ENCODE measurements around the gene CDH13.

- no peak for TF ChIP-seq ZZZ3 (IDR thresholded peaks at IDR 0.05; ENCODE audit: control insufficient read depth, insufficient read length, low read depth)
- TF ChIP-seq HDGF (IDR thresholded peaks at IDR 0.05): no peak
- TF ChIP-seq HCFC1 (IDR thresholded peaks at IDR 0.05; ENCODE audit: low read length): no peak
- no peak for TF ChIP-seq CEBPB (IDR thresholded peaks at IDR 0.05; ENCODE audit: borderline replicate concordance in 1 of 2, low read depth in 2 of 2, low read length in 2 of 2)
- no peak for TF ChIP-seq JUND (IDR thresholded peaks at IDR 0.05; ENCODE audit: low read depth, low read length)
- TF ChIP-seq, protein P1, sequence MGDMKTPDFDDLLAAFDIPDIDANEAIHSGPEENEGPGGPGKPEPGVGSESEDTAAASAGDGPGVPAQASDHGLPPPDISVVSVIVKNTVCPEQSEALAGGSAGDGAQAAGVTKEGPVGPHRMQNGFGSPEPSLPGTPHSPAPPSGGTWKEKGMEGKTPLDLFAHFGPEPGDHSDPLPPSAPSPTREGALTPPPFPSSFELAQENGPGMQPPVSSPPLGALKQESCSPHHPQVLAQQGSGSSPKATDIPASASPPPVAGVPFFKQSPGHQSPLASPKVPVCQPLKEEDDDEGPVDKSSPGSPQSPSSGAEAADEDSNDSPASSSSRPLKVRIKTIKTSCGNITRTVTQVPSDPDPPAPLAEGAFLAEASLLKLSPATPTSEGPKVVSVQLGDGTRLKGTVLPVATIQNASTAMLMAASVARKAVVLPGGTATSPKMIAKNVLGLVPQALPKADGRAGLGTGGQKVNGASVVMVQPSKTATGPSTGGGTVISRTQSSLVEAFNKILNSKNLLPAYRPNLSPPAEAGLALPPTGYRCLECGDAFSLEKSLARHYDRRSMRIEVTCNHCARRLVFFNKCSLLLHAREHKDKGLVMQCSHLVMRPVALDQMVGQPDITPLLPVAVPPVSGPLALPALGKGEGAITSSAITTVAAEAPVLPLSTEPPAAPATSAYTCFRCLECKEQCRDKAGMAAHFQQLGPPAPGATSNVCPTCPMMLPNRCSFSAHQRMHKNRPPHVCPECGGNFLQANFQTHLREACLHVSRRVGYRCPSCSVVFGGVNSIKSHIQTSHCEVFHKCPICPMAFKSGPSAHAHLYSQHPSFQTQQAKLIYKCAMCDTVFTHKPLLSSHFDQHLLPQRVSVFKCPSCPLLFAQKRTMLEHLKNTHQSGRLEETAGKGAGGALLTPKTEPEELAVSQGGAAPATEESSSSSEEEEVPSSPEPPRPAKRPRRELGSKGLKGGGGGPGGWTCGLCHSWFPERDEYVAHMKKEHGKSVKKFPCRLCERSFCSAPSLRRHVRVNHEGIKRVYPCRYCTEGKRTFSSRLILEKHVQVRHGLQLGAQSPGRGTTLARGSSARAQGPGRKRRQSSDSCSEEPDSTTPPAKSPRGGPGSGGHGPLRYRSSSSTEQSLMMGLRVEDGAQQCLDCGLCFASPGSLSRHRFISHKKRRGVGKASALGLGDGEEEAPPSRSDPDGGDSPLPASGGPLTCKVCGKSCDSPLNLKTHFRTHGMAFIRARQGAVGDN (IDR thresholded peaks at IDR 0.05): no peak
- no peak for TF ChIP-seq CTCF (IDR thresholded peaks at IDR 0.05 in 2 of 3, conservative IDR thresholded peaks at IDR 0.05 in 1 of 3; ENCODE audit: control insufficient read depth in 2 of 3, extremely low read depth in 1 of 3, insufficient read depth in 1 of 3, low read depth in 3 of 3, low read length in 3 of 3)
- TF ChIP-seq TAF1 (IDR thresholded peaks at IDR 0.05; ENCODE audit: borderline replicate concordance, low read depth, low read length): no peak
- no peak for TF ChIP-seq POLR2AphosphoS5 (IDR thresholded peaks at IDR 0.05; ENCODE audit: low read length)
- TF ChIP-seq RFX5 (IDR thresholded peaks at IDR 0.05; ENCODE audit: low read depth, low read length): no peak
Measured at GRCh38 chr16:83059237-83059636, 432.5 kb downstream of the CDH13 start.
